Inferior parietal cortex (tissue), 1 donor: ENCODE data around the gene FCMR.

Experiments used
- DNase-seq: peaks from one replicate; pipeline ENCODE4 v3.0.0-alpha.2; 2016; ENCODE audit errors: extremely low spot score

The FCMR gene

GRCh38 chr1:206921772-206922265 is at the start of gene FCMR:
TSS of gene FCMR (minus strand) at chr1:206921941. CDS start at chr1:206921854, 87 bp downstream.
- DNase-seq = peak; percentile 29

GRCh38 chr1:206971029-206971655 is 49.4 kb upstream of the FCMR start:
- no peak for DNase-seq

GRCh38 chr1:206970446-206970845 is 48.7 kb upstream of the FCMR start, which contains the start of gene FCAMR:
TSS of gene FCAMR (minus strand) at chr1:206970460. CDS start at chr1:206970125, 335 bp downstream.
- no peak for DNase-seq

GRCh38 chr1:206969090-206969489 is 47.3 kb upstream of the FCMR start:
- DNase-seq = no peak

- peak; percentile 23 for DNase-seq
Measured at GRCh38 chr1:206967096-206967849, 45.5 kb upstream of the FCMR start.

- no peak for DNase-seq
Measured at GRCh38 chr1:206965781-206966180, 44.0 kb upstream of the FCMR start.

- no peak for DNase-seq
Measured at GRCh38 chr1:206963740-206964139, 42.0 kb upstream of the FCMR start.

- DNase-seq = no peak
Measured at GRCh38 chr1:206963119-206963712, 41.5 kb upstream of the FCMR start.

- DNase-seq = no peak
Measured at GRCh38 chr1:206962272-206962671, 40.5 kb upstream of the FCMR start.

- no peak for DNase-seq
Measured at GRCh38 chr1:206961668-206962067, 39.9 kb upstream of the FCMR start.

GRCh38 chr1:206960676-206961386 is 39.1 kb upstream of the FCMR start:
- DNase-seq = no peak

- no peak for DNase-seq
Measured at GRCh38 chr1:206958144-206958543, 36.4 kb upstream of the FCMR start.

GRCh38 chr1:206957639-206958038 is 35.9 kb upstream of the FCMR start:
- DNase-seq = no peak

GRCh38 chr1:206955476-206956451 is 34.0 kb upstream of the FCMR start:
- DNase-seq = no peak

GRCh38 chr1:206954459-206955342 is 33.0 kb upstream of the FCMR start:
- no peak for DNase-seq

GRCh38 chr1:206953626-206954025 is 31.9 kb upstream of the FCMR start:
- no peak for DNase-seq

GRCh38 chr1:206953126-206953525 is 31.4 kb upstream of the FCMR start:
- DNase-seq = no peak

GRCh38 chr1:206952171-206952570 is 30.4 kb upstream of the FCMR start:
- no peak for DNase-seq

GRCh38 chr1:206951318-206952100 is 29.8 kb upstream of the FCMR start:
- no peak for DNase-seq
